ENCODE results near the gene NEDD8.
A peak's percentile ranks its signal among the peaks of the same experiment; 100 is the strongest.

DNA sequence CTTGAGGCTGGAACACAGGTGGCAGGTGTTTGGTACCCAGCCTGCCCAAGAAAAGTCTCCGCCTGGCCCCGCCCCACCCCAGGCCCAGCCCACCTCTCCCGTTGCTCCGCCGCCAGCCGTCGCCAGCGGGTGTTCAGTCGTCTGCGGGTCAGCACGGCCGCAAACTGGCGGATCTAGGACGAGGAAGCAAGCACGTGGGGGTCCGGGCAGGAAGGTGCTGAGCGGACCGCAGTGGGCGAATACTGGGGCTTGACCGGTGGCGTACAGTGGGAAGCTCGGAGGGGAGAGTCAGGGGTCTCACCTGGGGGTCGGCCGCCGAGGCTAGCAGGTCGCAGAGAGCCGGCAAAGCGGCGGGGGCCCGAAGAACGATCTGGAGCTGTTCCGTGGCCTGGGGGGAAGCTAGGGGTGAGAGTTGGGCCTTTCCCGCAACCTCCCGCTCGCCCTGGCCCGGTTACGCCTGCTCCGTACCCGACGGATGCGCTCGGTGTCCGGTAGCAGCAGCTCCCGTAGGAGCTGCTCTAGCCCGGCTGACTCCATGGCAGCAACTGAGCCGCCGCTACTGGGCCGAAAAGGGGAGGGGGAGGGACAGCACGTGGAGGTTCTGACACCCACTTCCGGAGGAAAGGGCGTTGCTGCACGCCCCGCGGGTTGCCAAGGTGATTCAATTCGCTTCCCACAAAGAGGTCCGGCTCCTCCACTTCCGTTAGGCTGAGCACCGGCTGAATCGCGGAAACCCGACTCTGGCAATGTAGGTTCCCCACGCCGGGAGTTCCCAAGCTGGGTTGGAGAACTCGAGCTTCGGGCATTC, 43.7 kb downstream of the NEDD8 start, which contains the start of gene IPO4:
- TF ChIP-seq POLR2A (IDR thresholded peaks at IDR 0.05), result peak; percentile 86
- TF ChIP-seq, protein P1, sequence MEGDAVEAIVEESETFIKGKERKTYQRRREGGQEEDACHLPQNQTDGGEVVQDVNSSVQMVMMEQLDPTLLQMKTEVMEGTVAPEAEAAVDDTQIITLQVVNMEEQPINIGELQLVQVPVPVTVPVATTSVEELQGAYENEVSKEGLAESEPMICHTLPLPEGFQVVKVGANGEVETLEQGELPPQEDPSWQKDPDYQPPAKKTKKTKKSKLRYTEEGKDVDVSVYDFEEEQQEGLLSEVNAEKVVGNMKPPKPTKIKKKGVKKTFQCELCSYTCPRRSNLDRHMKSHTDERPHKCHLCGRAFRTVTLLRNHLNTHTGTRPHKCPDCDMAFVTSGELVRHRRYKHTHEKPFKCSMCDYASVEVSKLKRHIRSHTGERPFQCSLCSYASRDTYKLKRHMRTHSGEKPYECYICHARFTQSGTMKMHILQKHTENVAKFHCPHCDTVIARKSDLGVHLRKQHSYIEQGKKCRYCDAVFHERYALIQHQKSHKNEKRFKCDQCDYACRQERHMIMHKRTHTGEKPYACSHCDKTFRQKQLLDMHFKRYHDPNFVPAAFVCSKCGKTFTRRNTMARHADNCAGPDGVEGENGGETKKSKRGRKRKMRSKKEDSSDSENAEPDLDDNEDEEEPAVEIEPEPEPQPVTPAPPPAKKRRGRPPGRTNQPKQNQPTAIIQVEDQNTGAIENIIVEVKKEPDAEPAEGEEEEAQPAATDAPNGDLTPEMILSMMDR (IDR thresholded peaks at IDR 0.05 in 4 of 5, conservative IDR thresholded peaks at IDR 0.05 in 1 of 5), result no peak

All from gastrocnemius medialis (tissue), 4 donors.